GM18511 (cell line): ENCODE data around the gene RRAS2.
"Not testable (repeated sequence)": the region's sequence is repeated elsewhere in the genome, so short reads cannot be mapped to it uniquely, and the experiment has no call there.

Experiments used
- ATAC-seq: cut with Tn5 transposase; IDR thresholded peaks from one replicate; pipeline ENCODE4 v1.9.1; 2021; ENCODE audit warnings: mild to moderate bottlenecking, moderate library complexity; ENCODE audit not compliant: unreplicated experiment

Gene RRAS2

DNA sequence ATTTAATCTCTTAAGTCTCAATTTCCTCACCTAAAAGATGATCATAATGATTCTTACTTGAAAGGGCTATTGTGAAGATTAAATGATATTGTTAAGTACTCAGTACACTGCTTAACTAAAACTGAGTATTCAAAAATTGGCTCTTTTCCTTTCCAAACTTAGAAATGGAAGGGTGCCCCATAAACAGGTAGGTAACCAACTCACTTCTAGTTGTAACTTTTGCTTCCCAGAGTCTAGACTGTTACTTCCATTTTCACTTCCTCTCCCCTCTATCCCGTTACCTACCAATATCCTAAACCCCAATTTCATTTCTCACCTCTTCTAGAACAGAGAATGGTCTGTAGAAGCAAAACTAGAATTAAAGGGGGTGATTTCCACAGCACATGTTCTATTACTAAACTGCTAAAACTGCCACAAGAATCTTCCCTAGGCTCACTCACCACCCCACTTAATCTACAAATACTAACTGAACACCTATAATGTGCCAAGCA, 50.0 kb downstream of the RRAS2 start:
- peak; percentile 42 for ATAC-seq

DNA sequence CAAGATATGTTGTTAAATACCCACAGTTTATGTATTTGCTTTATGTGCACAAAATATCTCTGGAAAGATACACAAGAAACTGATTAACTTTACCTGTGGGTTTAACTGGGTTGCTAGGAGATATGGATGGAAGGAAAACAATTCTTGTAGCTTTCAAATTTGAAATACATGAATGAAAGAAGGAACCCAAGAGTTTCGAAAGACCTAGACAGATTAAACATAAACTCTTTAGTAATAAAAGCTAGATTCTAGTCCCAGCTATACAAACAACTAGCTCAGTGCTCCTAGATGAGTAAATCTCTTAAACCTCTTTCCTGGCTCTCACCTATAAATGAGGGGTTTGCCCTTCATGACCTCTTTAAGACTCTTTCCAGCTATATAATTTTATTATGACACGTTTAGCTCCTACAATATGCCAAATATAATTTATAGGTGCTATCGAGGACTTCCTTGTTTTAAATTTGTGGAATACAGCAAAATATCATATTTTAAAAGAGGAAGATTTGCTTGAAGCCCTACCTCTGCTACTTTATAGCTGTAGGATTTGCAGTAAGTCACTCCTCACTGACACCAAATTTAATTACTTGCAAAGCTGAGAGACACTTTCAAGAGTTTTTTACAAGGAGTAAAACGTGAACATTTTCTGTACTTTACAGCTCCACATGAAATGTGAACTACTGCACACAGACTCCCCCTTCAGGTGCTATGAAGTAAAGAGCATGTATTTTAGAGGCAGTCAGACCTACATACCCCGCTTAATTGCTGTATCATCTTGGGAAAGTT, 50.7 kb downstream of the RRAS2 start:
- peak; percentile 53 for ATAC-seq

GRCh38 chr11:14306481-14306880, 52.5 kb downstream of the RRAS2 start:
- ATAC-seq = no peak

- no peak for ATAC-seq
Measured at GRCh38 chr11:14305649-14306048, 53.3 kb downstream of the RRAS2 start.

DNA sequence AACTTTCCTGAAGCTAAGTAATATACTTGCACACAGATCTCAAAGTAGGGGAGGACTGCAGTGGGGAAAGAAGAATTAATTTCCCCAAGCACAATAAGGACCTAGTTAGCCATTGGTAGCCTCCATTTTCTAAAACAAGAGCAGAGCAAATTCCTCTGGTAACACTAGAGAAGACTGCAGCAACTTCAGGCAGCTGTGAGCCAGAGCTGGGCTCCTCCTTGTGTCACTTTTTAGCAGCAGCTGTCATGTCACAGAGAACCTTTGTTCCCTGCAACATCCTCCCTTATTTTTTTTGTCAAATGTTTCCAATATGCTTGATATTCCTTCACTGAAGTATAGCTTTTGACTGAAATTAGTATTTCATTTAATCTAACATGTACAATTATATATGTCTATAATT, 54.4 kb downstream of the RRAS2 start:
- no peak for ATAC-seq

DNA sequence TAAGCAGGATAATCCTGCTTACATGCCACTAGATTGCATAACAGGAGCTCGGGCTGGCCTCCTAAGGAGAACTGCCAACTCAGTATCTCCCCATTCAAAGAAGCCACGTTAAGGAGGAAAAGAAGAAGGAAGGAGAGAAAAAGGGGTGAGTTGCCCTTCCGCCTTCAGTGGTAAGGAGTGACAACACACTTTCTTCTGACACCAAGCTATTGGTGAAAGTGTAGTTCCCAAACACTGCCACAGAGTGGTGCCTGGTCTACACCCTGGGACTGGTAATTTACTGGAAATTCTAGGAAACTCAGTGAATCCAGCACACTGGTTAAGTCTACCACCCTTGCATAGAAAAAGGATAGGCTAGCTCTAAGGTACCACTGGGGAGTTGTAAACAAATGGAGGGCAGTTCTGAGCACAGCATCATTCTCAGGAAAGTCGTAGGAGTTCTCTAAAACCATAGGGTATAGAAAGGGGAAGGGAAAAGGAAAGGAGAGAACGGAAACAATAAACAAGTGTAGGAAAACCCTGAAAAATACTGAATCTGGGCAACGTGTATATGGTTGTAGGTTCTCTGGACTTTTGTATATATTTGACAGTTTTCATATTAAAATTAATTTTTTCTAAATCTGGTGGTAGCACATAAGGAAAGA, 58.2 kb downstream of the RRAS2 start:
- ATAC-seq = peak; percentile 87

DNA sequence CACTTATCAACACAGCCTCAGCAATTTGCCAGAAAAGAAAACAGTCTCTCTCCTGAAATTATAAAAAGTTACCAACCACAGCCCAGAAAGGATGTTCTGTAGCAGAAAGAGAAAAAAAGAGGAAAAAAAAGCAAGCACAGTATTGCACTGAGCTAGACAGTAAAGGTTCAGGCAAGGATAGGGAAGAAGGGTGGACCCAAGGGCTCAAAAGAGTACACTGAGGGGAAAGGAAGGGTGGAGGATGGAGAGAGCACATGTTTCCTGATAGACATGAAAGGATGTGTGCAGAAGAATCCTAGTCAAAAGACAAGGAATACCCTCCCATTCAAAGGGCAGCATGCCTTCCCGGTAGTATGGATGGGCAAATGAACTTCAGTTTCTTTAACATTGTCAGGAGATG, 59.1 kb downstream of the RRAS2 start:
- ATAC-seq = no peak

- no peak for ATAC-seq
Measured at GRCh38 chr11:14290422-14290821, 68.6 kb downstream of the RRAS2 start.

DNA sequence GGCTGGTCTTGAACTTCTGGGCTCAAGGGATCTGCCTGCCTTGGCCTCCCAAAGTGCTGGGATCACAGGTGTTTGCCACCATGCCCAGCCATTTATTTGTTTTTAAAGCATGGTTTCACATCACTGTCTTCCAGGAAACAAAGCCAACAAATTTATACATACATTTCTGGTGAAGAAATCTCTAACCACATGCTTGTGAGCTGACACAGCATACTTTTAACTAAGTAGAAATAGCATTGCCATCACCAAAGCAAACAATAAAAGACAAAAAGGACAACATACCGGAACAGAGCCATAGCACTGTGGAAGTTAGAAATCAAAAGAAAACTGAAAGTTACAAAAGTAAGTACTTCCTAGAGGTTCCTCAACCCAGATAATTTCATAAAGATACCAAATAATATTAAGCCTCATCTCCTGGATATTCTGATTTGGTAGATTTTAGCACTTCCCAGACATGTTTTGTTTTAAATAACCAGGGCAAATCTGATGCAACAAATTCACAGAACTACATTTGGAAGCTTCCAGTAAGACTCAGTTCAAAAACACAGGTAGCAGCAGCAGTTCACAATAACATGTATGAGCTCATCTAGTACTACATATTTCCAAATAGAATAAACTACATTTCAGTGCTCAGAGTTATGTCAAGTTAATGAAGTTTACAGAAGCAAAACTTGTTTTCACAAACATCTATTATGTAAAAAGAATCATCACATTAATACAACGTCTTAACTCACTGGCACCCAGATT, 70.6 kb downstream of the RRAS2 start:
- peak; percentile 49 for ATAC-seq

- ATAC-seq = not testable (repeated sequence)
Measured at GRCh38 chr11:14278869-14279268, 80.1 kb downstream of the RRAS2 start.

DNA sequence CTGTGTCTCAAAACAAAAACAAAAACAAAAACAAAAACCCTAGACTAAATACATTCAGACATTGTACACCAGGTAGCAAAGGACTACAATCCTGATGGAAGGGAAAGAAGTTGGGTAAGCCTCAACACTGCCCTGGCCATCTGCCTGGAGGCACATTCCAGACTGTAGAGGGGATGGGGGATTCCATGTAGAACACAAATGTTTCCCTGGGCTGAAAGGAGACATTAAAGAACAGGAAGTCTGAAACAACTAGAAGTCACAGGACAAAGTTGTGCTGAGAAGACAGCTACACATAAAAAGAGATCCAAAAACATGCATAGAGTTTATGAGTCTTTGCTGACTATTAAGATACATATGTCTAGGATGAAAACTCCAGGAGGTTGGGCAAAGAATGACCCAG, 83.9 kb downstream of the RRAS2 start:
- no peak for ATAC-seq

DNA sequence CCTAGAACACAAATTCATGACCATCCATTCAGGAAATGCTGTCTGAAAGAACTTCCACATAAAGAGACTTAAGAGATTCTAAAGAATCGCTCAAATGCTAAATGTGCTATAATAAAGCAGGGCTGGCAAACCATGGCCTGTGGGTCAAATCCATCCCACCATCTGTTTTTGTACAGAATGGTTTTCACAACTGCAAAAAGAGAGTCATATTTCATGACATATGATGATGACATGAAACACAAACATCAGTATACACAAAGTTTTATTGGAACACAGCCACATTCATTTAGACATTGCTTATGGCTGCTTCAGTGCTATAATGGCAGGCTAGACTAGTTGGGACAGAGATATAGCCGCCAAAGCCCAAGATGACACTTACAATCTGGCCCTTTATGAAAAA, 85.1 kb downstream of the RRAS2 start:
- no peak for ATAC-seq

DNA sequence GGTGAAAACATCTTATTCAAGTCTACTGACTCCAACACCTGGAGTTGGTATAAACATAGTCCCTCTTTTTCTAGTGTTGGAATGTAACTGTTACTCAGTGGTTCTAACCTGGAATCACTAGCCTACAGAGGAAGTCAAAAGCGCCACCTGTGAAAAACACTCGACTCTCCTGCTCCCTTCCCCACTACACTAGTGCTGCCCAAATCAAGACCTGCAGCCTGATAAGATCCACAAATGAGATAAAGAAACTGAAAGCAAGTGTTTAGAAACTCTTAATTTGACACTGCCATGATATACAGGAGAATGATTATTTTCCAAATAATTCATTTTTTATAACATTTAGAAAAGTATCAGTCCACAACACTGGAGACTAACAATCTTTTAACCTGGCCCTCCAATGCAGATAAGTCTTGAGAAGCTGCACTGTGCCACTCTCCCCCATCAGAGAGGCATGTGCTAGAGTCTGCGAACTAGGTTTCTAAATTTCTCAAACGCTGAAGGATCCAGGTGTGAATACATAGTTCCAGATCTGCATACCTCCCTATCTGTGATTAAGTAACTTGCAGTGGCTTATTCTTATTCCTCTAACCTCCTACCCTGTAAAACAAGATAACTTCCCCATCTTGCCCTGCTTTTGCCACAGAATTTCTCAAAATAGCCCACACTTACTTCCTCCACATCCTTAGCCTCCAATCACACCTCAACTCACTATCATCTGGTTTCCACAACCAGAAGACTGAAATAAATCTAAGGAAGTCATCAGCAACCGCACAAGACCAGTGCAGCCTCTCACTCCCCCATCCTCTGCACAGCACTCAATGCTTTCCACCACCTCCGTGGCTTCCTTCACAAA, 88.1 kb downstream of the RRAS2 start:
- ATAC-seq = peak; percentile 84

DNA sequence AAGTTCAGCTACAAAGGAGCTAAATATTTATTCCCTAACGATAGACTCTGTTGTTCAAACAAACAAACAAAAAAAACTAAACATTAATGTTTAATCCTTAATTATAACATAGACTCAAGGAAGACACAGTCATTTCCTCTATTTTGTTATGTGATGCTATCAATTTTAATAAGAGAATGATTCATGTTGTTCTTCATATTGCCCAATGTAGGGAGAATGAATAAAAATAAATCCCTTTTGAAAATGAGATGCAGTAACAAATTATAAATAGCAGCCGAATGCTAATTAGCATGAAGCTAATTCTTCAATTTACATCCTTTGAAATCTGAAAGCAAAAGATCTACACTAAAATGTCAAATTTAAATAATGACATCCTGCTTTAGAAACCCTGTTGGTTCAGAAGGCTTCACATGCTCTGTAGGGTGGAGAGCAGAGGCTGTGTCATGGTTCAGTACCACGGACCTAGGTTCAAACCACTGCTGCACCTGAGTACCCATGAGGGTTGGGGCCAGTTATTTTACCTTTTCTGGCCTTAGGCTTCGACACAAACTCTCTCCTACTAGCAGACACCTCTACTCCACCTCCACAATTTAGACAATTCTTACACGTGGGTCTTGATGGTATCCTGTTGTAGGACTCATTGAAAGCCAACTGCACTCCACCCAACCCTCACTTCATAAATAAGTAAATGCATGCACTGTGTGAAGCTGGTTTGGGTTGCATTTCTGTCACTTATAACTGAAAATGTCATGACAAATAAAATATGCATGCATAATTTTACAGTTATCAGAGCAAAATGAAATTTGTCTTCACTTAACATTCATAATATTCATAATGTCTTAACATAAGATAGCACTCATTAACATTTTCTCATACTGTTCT, 89.0 kb downstream of the RRAS2 start:
- ATAC-seq = peak; percentile 29

- ATAC-seq = no peak
Measured at GRCh38 chr11:14267861-14268635, 90.9 kb downstream of the RRAS2 start.

DNA sequence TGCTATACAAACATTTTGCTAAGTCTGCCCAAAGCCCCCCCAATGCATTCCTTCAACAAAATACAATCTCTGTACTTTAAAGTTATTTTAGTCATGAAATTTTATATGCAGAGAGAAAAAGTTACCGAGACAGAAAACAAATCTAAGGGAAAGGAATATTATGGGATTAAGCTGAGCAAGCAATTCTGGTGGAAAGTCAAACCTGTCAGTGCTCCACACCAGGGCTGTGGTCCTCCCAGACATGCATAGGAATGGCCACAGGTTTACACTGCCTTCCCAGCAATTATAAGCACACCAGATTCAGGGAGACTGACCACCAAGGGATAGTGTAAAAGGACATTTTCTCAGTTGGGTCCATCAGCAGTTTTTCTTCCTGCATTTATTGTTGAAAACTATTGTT, 92.4 kb downstream of the RRAS2 start:
- no peak for ATAC-seq

DNA sequence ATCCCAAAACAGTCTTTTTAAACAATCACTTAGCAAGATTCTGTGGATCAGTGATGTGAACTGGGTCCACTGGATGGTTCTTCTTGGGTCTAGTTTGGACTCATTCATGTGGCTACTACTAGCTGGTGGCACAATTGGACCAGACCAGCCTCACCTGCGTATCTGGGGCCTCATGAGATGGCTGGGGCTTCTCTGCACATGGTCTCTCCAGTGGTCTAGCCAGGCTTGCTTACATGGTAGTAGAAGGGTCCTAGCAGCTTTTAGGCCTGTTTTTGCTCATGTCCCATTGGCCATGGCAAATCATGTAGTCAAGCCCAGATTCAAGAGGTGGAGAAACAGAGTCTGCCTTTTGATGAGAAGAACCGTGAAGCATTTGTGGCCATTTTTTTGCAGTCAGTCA, 94.0 kb downstream of the RRAS2 start:
- no peak for ATAC-seq

- ATAC-seq = no peak
Measured at GRCh38 chr11:14262271-14262846, 96.6 kb downstream of the RRAS2 start.

DNA sequence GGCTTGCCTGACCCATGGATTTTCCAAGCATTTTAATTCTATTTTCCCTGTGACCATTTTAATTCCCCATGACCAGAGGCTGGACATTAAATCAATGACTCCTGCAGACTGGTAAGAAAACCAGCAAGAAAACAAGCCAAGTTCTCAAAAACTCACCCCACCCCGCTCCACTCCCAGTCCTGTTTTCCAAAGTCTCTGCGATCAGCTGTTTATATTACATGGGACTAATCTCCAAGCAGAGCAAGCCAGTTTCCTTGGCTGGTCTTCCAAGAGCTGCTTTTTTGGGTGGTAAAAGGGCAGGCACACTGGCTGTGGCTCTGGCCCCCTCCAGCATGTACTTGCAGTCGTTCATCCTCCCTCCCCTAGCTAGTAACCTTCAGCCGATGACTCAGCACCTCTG, 97.9 kb downstream of the RRAS2 start:
- ATAC-seq = no peak
